PFSK-1 (cell line): ENCODE results near the gene QRFPR.

Experiments
- FOXP2 ChIP-seq: optimal IDR thresholded peaks from 2 replicates; pipeline ENCODE3; 2011; ENCODE audit warnings: borderline replicate concordance, control low read depth, inconsistent platforms; ENCODE audit not compliant: insufficient read depth; ENCODE audit errors: extremely low read length, extremely low read depth
- POLR2AphosphoS5 ChIP-seq: IDR thresholded peaks from 2 replicates; pipeline ENCODE4 v1.6.1; 2012; ENCODE audit warnings: low read depth, mild to moderate bottlenecking, control low read depth, low read length, moderate library complexity
- SIN3A ChIP-seq: IDR thresholded peaks from 2 replicates; pipeline ENCODE4 v1.6.1; 2012; ENCODE audit warnings: mild to moderate bottlenecking, low read length, moderate library complexity, borderline replicate concordance; ENCODE audit not compliant: insufficient read depth
- TAF1 ChIP-seq: IDR thresholded peaks from 2 replicates; pipeline ENCODE4 v1.6.1; 2012; ENCODE audit warnings: low read length, control low read depth, borderline replicate concordance; ENCODE audit not compliant: insufficient read depth
- TF ChIP-seq, protein P1 (sequence below), 2 experiments: IDR thresholded peaks; 2 replicates each; pipeline versions ENCODE4 v1.6.1 to v1.8.0; 2011 to 2012; ENCODE audit warnings: low read depth in 2 of 2, low read length in 2 of 2, control low read depth in 1 of 2, inconsistent platforms in 1 of 2, mild to moderate bottlenecking in 1 of 2, moderate library complexity in 1 of 2; ENCODE audit not compliant: insufficient read depth in 1 of 2

DNA sequence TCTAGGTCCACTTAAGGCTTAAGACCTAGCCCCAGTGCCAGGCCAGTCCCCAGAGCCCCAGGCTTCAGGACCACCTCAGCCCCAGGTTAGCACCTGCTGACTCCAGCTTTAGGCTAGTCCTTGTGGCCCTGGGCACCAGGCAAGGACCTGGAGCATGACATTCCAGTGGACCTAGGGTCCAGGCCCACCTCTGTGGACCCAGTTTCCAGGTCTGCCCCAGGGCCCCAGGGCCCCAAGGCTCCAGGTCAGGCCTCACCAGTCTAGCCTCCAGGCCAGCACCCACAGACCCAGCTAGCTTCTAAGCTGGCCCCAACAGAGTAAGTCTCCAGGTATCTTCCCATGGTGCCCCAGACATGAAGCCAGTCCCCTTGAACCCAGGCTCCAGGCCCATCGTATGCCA lies 97.5 kb downstream of the QRFPR start:
- TF ChIP-seq, protein P1, sequence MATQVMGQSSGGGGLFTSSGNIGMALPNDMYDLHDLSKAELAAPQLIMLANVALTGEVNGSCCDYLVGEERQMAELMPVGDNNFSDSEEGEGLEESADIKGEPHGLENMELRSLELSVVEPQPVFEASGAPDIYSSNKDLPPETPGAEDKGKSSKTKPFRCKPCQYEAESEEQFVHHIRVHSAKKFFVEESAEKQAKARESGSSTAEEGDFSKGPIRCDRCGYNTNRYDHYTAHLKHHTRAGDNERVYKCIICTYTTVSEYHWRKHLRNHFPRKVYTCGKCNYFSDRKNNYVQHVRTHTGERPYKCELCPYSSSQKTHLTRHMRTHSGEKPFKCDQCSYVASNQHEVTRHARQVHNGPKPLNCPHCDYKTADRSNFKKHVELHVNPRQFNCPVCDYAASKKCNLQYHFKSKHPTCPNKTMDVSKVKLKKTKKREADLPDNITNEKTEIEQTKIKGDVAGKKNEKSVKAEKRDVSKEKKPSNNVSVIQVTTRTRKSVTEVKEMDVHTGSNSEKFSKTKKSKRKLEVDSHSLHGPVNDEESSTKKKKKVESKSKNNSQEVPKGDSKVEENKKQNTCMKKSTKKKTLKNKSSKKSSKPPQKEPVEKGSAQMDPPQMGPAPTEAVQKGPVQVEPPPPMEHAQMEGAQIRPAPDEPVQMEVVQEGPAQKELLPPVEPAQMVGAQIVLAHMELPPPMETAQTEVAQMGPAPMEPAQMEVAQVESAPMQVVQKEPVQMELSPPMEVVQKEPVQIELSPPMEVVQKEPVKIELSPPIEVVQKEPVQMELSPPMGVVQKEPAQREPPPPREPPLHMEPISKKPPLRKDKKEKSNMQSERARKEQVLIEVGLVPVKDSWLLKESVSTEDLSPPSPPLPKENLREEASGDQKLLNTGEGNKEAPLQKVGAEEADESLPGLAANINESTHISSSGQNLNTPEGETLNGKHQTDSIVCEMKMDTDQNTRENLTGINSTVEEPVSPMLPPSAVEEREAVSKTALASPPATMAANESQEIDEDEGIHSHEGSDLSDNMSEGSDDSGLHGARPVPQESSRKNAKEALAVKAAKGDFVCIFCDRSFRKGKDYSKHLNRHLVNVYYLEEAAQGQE (IDR thresholded peaks at IDR 0.05; ENCODE audit: insufficient read depth in 1 of 2, low read depth in 2 of 2, low read length in 2 of 2), result no peak
- TF ChIP-seq POLR2AphosphoS5, result no peak
- TF ChIP-seq SIN3A, result no peak
- no peak for TF ChIP-seq TAF1
- no peak for TF ChIP-seq FOXP2
